Retinal pigment epithelial cell (primary cell): ENCODE results near the gene MEAK7.

Experiments used
- DNase-seq: peaks from one replicate; pipeline ENCODE4 v3.0.0-alpha.2; 2010; ENCODE audit warnings: low read depth
- H3K4me3 ChIP-seq: 2 replicates; pipeline ENCODE4 v1.5.1; 2011; ENCODE audit warnings: mild to moderate bottlenecking, low read length, control low read depth, moderate library complexity
- CTCF ChIP-seq: conservative IDR thresholded peaks from 2 replicates; pipeline ENCODE4 v1.5.1; 2011; ENCODE audit warnings: low read depth, low read length, control low read depth, inconsistent platforms

The MEAK7 gene, protein sequence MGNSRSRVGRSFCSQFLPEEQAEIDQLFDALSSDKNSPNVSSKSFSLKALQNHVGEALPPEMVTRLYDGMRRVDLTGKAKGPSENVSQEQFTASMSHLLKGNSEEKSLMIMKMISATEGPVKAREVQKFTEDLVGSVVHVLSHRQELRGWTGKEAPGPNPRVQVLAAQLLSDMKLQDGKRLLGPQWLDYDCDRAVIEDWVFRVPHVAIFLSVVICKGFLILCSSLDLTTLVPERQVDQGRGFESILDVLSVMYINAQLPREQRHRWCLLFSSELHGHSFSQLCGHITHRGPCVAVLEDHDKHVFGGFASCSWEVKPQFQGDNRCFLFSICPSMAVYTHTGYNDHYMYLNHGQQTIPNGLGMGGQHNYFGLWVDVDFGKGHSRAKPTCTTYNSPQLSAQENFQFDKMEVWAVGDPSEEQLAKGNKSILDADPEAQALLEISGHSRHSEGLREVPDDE

DNA sequence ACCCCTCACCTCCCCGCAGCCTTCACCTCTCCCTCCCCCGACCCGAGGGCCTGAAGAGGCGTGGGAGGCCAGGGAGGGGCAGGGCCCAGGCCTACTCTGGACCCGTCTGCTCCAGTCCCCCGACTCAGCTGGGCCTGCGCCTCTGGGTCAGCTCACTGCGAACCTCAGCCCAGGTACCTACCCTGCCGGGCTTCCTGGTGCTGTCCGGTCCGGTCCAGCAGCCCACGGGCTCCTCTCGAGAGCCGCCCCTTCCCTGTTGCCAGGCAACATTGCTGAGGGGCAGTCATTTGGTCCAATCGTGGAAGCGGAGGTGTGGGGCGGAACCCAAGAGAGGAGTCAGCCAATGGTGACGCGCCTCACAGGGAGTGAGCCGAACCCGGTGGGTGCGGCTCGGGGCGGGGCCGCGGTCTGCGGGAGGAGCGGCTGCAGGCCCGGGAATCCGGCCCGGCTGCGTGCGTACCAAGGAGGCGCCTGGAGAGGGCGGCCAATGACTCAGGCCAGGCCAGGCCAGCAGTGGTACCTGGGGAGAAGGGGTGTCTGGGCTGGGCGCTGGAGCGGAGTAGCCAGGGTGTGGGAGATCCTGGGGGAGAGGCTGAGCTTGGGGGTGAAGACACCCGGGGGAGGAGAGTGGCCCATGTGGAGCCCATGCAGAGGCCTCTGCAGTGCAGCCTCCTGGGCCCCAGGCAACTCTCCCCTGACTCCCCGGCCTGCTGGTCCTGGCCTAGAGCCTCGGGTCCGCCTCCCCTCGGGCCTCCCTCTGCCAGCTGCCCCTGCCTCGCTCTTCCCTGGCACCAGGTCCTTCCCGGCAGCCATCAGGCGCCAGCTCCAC lies at the start of gene MEAK7:
Gene MEAK7 (minus strand): TSS at position 240 of the 829 bp plus-strand sequence. CDS start 6,573 bp downstream, outside the sequence.
- H3K4me3 ChIP-seq = peak within 1 kb of the TSS; percentile 93
- DNase-seq = peak; percentile 91

GRCh38 chr16:84553873-84554399 lies 49.5 kb upstream of the MEAK7 start:
- no peak for TF ChIP-seq CTCF
- H3K4me3 ChIP-seq = no peak overlapping the region
- DNase-seq = no peak

More for the DNA sequence above, at the start of gene MEAK7:
- peak; percentile 17 for TF ChIP-seq CTCF

GRCh38 chr16:84552135-84552534 lies 47.7 kb upstream of the MEAK7 start:
- TF ChIP-seq CTCF = no peak
- H3K4me3 ChIP-seq = no peak overlapping the region
- DNase-seq = no peak

- no peak for TF ChIP-seq CTCF
- H3K4me3 ChIP-seq = no peak overlapping the region
- DNase-seq = no peak
Measured at GRCh38 chr16:84550096-84550495, 45.6 kb upstream of the MEAK7 start.

- H3K4me3 ChIP-seq = no peak overlapping the region
- TF ChIP-seq CTCF = no peak
- no peak for DNase-seq
Measured at GRCh38 chr16:84548971-84549844, 44.7 kb upstream of the MEAK7 start.

- no peak for TF ChIP-seq CTCF
- no peak for DNase-seq
- H3K4me3 ChIP-seq = no peak overlapping the region
Measured at GRCh38 chr16:84548508-84548907, 44.0 kb upstream of the MEAK7 start.
